GM19025 (cell line): ENCODE results near the gene FHOD1.
A peak's percentile ranks its signal among the peaks of the same experiment; 100 is the strongest.

Experiments
- ATAC-seq: cut with Tn5 transposase; IDR thresholded peaks from one replicate; pipeline ENCODE4 v1.9.1; 2021; ENCODE audit warnings: mild to moderate bottlenecking, low read depth, moderate library complexity; ENCODE audit not compliant: unreplicated experiment

The FHOD1 gene

DNA sequence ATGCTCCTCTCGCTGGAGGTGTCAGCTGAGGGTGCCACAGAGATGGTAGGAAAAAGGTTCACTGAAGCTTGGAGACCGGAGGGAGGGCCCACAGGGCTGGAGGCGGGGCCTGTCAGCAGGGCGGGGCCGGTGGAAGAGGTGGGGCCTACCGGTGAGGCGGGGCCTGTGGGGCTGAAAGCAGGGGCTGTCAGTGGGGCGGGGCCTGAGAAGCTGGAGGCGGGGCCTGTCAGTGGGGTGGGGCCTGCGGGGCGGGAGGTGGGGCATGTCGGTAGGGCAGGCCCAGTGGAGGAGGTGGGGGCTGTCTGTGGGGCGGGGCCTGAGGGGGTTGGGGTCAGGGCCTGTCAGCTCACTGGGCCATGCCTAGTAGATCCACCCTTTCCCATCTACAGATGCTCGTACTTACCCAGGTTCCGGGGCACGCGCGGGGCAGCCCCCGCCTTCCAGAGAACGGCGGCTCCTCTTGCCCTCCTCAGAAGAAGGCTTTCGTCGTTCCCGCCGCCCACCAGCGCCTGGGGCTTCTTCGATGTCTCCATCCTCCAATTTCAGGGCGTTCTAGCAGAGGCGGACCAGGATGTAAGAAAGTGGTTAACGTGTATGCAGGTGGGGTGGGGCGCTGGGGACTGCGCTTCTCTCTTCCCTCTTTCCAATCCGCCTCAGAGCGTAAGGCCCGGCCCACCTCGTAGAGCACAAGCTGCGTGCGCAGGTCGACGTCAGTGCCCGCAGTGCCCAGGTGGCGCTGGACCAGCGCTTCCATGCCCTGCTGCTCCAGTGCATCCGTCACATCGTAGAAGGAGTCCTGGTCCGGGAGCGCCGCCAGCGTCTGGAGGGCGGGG, 10.5 kb downstream of the FHOD1 start:
- ATAC-seq = no peak

GRCh38 chr16:67235816-67236562, 11.3 kb downstream of the FHOD1 start:
- no peak for ATAC-seq

DNA sequence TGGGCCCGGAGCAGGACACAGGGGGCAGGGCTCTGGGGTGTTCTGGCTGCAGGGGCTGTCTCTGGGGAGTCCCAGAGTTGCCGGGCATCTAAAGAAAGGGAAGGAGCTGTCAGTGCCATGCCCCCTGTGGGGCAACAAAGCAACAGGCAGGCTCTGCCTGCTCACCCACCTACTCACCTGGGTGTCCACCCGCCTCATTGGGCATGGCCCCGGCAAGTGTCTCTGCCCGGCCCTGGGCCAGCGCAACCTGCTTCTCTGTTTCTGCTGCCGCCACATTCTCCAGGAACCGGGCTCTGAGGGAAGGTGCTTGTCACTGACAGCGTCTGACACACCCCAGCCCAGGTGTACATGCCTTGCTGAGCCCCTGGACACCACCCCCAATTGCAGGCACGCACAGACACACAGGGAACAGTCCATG, 13.1 kb downstream of the FHOD1 start:
- ATAC-seq = no peak

DNA sequence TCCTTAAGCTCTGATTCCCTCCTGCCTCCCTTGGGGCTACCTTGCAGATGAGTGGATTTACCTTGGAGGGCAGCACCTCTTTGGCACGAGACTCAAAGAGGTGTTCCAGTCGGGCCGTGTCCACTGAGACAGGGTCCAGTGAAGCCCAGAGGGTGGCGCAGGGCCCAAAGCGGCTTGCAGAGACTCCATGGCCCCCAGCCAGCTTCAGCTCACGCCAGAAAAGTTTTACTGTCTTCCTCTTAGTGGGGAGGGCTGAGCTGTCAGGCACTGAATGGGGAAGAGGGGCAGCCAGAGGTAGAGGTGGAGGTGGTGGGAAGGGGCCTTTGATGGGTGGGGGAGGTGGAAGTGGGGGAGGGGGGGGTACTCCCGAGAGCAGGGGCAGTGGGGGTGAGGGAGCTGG, 13.7 kb downstream of the FHOD1 start:
- ATAC-seq = no peak

- ATAC-seq = no peak
Measured at GRCh38 chr16:67230809-67231660, 16.2 kb downstream of the FHOD1 start.

GRCh38 chr16:67229906-67230808, 17.1 kb downstream of the FHOD1 start:
- no peak for ATAC-seq

DNA sequence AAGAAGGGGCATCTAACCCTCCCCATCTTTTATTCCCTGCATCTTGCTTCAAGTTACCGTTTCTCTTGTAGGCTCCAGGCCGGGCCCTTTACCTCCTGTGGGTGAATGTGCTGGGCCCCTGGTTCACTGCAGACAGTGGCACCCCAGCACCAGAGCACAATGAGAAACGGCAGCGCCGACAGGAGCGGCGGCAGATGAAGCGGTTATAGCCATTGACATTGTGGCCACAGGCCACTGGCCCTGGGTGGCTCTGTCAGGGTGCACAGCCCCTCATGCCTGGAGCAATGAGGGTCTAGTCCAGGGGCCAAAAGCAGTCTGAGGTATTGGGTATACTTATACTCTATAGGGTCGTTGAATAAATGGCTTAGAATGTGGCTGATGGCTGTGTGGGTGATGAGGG, 18.4 kb downstream of the FHOD1 start:
- ATAC-seq = no peak

DNA sequence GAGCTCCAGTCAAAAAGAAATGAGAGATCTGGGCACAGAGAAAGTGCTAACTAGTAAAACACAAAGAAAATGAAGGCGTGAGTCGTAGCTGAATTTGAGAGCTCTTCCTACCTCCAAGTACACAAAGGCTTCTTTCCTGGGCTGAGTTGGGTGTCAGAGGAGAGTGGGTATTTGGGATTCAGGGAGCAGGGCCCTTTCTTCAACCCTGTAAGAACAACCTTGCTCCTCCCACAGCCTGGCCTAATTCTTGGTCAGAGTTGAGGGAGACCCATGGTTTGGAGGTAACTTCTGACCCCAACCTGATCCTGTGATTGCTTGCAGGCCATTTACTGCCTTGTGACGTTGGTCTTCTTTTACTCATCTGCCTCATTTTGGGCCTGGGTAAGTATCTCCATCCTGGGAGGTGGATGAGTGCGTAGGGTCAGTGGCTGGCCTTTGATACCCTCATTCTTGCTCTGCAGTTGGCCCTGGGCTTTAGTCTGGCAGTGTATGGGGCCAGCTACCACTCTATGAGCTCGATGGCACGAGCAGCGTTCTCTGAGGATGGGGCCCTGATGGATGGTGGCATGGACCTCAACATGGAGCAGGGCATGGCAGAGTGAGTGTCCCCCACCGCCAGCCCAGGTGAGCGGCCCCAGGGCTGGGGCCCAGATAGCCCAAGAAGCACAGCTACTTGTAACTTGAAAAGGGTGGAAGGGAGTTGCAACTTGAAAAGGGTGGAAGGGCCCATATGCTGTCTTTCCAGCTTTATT, 19.1 kb downstream of the FHOD1 start:
- ATAC-seq = no peak

- no peak for ATAC-seq
Measured at GRCh38 chr16:67227567-67227921, 19.7 kb downstream of the FHOD1 start.

DNA sequence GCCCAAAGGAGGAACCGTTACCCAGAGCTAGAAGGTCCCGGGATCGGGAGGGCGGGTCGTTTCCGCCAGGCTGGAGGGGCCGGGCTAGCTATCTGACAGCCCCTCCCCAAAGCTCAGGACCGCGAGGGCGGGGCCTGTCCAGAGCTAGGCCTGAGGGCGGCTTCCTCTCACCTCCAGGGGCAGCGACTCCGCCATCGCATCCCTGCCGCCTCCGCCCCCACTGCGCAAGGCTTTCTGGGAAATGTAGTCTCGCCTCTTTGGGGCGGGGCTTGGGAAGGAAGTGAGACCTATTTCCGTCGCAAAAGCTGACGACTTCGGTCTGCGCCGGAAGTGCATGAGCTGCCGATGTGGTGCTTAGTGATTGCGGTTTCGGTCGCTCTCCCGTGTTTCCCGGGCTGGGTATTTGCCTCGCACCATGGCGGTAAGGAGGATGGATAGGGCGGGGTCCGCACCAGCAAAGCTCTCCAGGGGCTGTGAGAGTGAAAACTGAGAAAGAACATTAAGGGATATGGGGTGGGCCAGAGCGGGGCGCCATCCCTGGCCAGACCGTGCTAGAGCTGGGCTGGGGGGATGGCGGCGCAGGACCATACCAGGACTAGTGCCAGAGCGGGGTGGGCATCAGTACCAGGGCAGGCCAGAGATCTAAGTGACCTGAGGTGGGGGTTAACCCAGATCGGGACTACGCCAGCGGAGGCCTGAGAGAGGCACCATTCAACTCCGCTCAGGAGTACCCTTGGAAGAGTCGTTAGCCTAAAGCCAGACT, 20.3 kb downstream of the FHOD1 start, which contains the start of gene TMEM208:
TMEM208 (plus strand) TSS at position 327 of the 763 bp plus-strand sequence; CDS start at position 416, 89 bp downstream.
- ATAC-seq = peak; percentile 97

- ATAC-seq = no peak
Measured at GRCh38 chr16:67226295-67226803, 20.9 kb downstream of the FHOD1 start.

GRCh38 chr16:67223992-67224391, 23.3 kb downstream of the FHOD1 start:
- ATAC-seq = no peak

DNA sequence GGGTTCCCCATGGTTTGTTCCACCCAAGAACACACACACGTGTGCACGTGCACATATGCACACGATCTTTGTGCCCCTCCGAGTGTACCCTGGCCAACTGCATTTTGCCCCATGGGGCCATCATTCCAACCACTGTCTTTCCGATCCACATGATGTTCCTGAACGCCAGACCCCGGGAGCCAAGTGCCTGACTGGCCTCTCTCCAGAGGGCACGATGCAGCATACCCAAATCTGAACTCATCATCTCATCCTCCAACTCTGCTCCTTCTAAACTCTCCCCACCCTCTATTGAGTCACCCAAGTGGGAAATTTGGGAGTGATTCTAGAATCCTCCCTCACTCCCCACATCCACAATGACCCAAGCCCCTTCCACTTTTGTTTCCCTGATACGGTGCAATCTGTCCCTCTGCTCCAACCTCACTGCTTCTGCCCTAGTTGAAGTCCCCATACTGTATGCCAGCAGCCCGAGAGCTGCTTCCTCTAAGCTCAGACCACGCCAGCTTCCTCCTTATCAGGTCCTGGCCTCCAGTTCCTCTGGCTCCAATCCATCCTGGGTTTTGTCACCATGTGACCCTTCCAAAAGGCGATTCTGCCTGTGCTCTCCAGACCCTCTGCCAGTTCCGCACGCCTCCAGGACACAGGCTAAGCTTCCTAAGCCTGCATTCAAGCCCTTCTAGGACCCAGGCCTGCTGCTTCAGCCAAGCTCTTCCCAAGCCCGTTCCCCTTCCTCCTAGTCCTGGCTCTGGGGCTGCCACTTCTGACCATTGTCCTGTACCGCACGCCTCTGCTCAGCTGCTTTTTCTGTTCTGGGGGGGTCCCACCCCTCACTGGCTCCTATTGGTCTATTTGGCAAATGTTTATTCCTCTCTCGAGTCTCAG, 30.4 kb downstream of the FHOD1 start:
- no peak for ATAC-seq

DNA sequence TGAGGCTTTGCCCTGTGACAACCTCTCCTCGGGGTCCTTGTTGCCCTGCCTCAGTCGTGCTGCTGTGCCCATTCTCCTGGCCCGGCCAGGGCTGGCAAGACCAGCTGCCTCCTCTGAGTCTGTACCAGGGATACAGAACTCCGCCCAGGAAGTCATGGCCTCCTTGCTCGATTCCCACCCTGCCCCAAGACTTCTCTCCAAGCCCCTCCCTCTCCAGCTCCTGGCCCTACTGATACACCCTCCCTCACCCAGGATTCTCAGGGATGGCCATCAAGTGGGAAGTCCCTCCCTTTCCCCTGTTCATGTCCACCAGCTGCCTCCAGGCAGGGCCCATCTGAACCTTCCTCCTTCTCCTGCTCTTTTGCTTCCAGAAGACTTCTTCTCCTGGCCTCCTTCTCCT, 31.6 kb downstream of the FHOD1 start:
- no peak for ATAC-seq

DNA sequence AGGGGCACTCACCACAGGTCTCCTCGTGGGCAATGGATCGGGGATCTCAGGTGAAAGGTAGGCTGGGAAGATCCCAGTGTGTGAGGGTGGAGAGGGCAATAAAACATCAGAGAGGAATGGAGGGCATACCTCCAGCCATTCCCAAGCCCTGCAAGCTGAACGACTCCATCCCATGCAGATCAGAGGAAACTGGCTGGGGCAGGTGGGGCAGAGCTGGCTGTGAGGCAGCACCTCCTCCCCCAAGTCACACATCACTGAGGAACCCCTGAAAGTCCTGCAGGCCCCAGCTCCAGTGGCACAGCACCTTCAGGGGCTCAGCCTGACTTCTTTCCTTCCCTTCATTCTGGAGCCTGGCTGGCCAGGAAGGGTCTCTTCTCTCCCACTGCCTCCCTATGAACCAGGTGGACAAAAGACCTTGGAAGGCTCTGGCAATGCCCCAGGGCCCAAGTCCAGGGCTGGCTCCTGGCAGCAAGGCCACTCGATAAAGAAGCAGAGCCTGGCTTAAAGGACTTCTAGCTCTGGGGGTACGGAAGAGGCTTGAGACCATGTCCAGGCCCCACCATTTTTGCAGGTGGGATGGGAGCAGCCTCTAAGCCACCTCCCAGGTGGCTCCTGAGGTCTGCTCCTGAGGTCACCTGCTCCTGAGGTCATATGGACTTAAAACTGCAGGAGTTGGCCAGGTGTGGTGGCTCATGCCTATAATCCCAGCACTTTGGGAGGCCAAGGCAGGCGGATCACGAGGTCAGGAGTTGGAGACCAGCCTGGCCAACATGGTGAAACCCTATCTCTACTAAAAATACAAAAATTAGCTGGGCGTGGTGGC, 33.9 kb downstream of the FHOD1 start:
- ATAC-seq = no peak

- no peak for ATAC-seq
Measured at GRCh38 chr16:67212766-67213165, 34.5 kb downstream of the FHOD1 start.
